HEK293 (cell line): Measurements from ENCODE around the gene SAP130.

Experiments
- CTCF ChIP-seq: fragments of 450-650 bp; formaldehyde crosslinking; IDR thresholded peaks from 2 replicates; pipeline ENCODE4 v1.5.1; 2016; ENCODE audit warnings: missing biosample characterization, missing genetic modification characterization
- MYNN ChIP-seq: fragments of 450-650 bp; formaldehyde crosslinking; IDR thresholded peaks from 2 replicates; pipeline ENCODE4 v1.5.1; 2016; ENCODE audit warnings: missing biosample characterization, missing genetic modification characterization, borderline replicate concordance
- ZBTB44 ChIP-seq: fragments of 450-650 bp; IDR thresholded peaks from 2 replicates; pipeline ENCODE4 v1.5.1; 2018; ENCODE audit warnings: missing biosample characterization, mild to moderate bottlenecking, missing genetic modification characterization
- ZNF274 ChIP-seq, 2 experiments: fragments of 200-500 bp in 1 of 2; fragments of 450-650 bp in 1 of 2; sonication (Bioruptor generic) in 1 of 2; formaldehyde crosslinking in 1 of 2; IDR thresholded peaks; 2 replicates each; pipeline versions ENCODE4 v1.5.1 to v1.6.1; 2014 to 2016; ENCODE audit warnings: borderline replicate concordance in 1 of 2, inconsistent platforms in 1 of 2, low read length in 1 of 2, missing biosample characterization in 1 of 2, missing genetic modification characterization in 1 of 2
- ZNF501 ChIP-seq: fragments of 450-650 bp; formaldehyde crosslinking; IDR thresholded peaks from 2 replicates; pipeline ENCODE4 v1.5.1; 2016; ENCODE audit warnings: missing biosample characterization, missing genetic modification characterization
- ZNF704 ChIP-seq: fragments of 450-650 bp; formaldehyde crosslinking; IDR thresholded peaks from 2 replicates; pipeline ENCODE4 v1.5.1; 2016; ENCODE audit warnings: missing biosample characterization, missing genetic modification characterization
- ZSCAN30 ChIP-seq: fragments of 450-650 bp; IDR thresholded peaks from 2 replicates; pipeline ENCODE4 v1.5.1; 2018; ENCODE audit warnings: missing biosample characterization, mild to moderate bottlenecking, missing genetic modification characterization, moderate library complexity

GRCh38 chr2:128062571-128062970 lies 34.7 kb upstream of the SAP130 start:
- TF ChIP-seq ZNF274 (IDR thresholded peaks at IDR 0.05; ENCODE audit: low read length) (no peak), ZNF274 (tag by site-specific recombination; IDR thresholded peaks at IDR 0.05; ENCODE audit: borderline replicate concordance) (no peak), ZSCAN30 (no peak), ZBTB44 (no peak), CTCF (tag by site-specific recombination) (no peak), MYNN (no peak), ZNF501 (tag by site-specific recombination) (no peak), ZNF704 (tag by site-specific recombination) (no peak)
